ENCODE data around the gene NAALADL1. TPM values are rescaled to one million over a fixed set of nuclear protein-coding genes. Genes with fewer than 3 reads are reported as not detected.
A peak's percentile ranks its signal among the peaks of the same experiment; 100 is the strongest.

Gene NAALADL1
- total and polyA plus RNA-seq, 9 of the 15 experiments (the other 6 are each of a cell fraction or from before 2014, with no cell fraction given) = 0.06 to 0.72 (median 0.22) TPM; not detected in 4

GRCh38 chr11:65040847-65041622 is 17.3 kb downstream of the NAALADL1 start, which contains the start of gene SAC3D1 (continued):
- peak; percentile 91 for TF ChIP-seq RBFOX2 (IDR thresholded peaks at IDR 0.05; ENCODE audit: low read depth, low read length)
- no peak for TF ChIP-seq ZNF347 (CRISPR knock-in tag; IDR thresholded peaks at IDR 0.05; ENCODE audit: low read depth)
- no peak for TF ChIP-seq CUX1 (CRISPR knock-in tag; IDR thresholded peaks at IDR 0.05)
- peak; percentile 42 to 76; a peak in 3 of 4 replicates for TF ChIP-seq MNT (conservative IDR thresholded peaks at IDR 0.05)
- no peak for TF ChIP-seq CHAMP1 (IDR thresholded peaks at IDR 0.05)
- 0 out of 2 replicates have a peak, but pooled peaks have one; percentile 18 for TF ChIP-seq CEBPG (CRISPR knock-in tag; IDR thresholded peaks at IDR 0.05)
- no peak for TF ChIP-seq CEBPG (tag; conservative IDR thresholded peaks at IDR 0.05 in 1 of 2, IDR thresholded peaks at IDR 0.05 in 1 of 2)
- TF ChIP-seq USF1 (CRISPR knock-in tag; IDR thresholded peaks at IDR 0.05) = 0 out of 2 replicates have a peak, but pooled peaks have one; percentile 9
- no peak for TF ChIP-seq HDAC2 (IDR thresholded peaks at IDR 0.05)
- TF ChIP-seq ZNF431 (CRISPR knock-in tag; IDR thresholded peaks at IDR 0.05) = peak; percentile 70; the same call in 1 of the 2 replicates
- TF ChIP-seq ZNF174 (CRISPR knock-in tag; IDR thresholded peaks at IDR 0.05) = no peak
- TF ChIP-seq ZNF280B (CRISPR knock-in tag; IDR thresholded peaks at IDR 0.05) = no peak
- no peak for TF ChIP-seq TARDBP (IDR thresholded peaks at IDR 0.05)
- TF ChIP-seq CBFA2T2 (conservative IDR thresholded peaks at IDR 0.05) = no peak
- peak; percentile 70 for TF ChIP-seq RB1 (IDR thresholded peaks at IDR 0.05; ENCODE audit: low read depth)

Data from K562 (cell line).